Type B pancreatic cell (in vitro differentiated cells): ENCODE data around the gene LMOD3. TPM values are rescaled to one million over a fixed set of nuclear protein-coding genes. Genes with fewer than 3 reads are reported as not detected.

ENCODE experiments used
- DNase-seq: peaks from one replicate; pipeline ENCODE4 v3.0.0; 2021; ENCODE audit warnings: mixed read lengths; ENCODE audit not compliant: unreplicated experiment; ENCODE audit errors: extremely low spot score
- H3K27ac Mint-ChIP-seq: 2 replicates; pipeline ENCODE4 v1.8.0; 2021; ENCODE audit warnings: mild to moderate bottlenecking, mixed read lengths
- H3K27me3 Mint-ChIP-seq: 2 replicates; pipeline ENCODE4 v1.8.0; 2021; ENCODE audit warnings: mixed read lengths
- H3K36me3 Mint-ChIP-seq: 2 replicates; pipeline ENCODE4 v1.8.0; 2021; ENCODE audit warnings: mixed read lengths
- H3K4me1 Mint-ChIP-seq: one replicate; pipeline ENCODE4 v1.8.0; 2021; ENCODE audit warnings: mixed read lengths; ENCODE audit not compliant: unreplicated experiment
- H3K4me3 Mint-ChIP-seq: 2 replicates; pipeline ENCODE4 v1.8.0; 2021; ENCODE audit warnings: mild to moderate bottlenecking, mixed read lengths
- H3K9me3 Mint-ChIP-seq: 2 replicates; pipeline ENCODE4 v1.8.0; 2021; ENCODE audit warnings: mixed read lengths
- total RNA-seq: library from RNA; stranded (reverse); gene quantifications from 2 replicates; pipeline ENCODE4 v1.2.1, GENCODE V29; 2021; ENCODE audit warnings: low replicate concordance
- TF ChIP-seq, protein P1 (sequence below): fragments of 200-600 bp; sonication (generic); conservative IDR thresholded peaks from 2 replicates; pipeline ENCODE4 v1.5.0; 2021; ENCODE audit warnings: antibody characterized with exemption, mild to moderate bottlenecking

The LMOD3 gene
- total RNA-seq, 1 donor from 2014 or later, result 0.12 TPM

DNA sequence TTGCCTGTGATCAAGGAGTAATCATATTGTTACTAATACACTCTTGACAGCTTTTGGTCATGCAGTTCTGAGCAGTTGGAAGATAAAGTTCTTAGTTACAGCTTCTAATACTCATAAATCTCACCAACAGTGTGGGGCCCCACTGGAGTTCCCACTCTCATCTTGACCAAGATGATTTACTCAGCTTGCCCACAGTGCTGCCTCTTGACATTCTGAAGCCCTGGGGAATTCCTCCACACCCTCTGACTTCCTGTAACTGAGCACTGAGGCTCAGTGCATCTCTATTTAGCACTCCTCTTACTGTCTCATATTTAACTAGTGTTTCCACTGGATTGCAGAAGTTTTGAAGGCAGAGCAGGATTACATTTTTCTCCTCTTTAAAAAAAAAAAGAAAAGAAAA lies 39.6 kb downstream of the LMOD3 start:
- H3K9me3 Mint-ChIP-seq, result no peaks in the 10 kb centered on the region
- H3K27ac Mint-ChIP-seq, result peak overlapping the region; percentile 87
- no peaks in the 10 kb centered on the region for H3K36me3 Mint-ChIP-seq
- peak overlapping the region; percentile 71 for H3K4me3 Mint-ChIP-seq
- TF ChIP-seq, protein P1, sequence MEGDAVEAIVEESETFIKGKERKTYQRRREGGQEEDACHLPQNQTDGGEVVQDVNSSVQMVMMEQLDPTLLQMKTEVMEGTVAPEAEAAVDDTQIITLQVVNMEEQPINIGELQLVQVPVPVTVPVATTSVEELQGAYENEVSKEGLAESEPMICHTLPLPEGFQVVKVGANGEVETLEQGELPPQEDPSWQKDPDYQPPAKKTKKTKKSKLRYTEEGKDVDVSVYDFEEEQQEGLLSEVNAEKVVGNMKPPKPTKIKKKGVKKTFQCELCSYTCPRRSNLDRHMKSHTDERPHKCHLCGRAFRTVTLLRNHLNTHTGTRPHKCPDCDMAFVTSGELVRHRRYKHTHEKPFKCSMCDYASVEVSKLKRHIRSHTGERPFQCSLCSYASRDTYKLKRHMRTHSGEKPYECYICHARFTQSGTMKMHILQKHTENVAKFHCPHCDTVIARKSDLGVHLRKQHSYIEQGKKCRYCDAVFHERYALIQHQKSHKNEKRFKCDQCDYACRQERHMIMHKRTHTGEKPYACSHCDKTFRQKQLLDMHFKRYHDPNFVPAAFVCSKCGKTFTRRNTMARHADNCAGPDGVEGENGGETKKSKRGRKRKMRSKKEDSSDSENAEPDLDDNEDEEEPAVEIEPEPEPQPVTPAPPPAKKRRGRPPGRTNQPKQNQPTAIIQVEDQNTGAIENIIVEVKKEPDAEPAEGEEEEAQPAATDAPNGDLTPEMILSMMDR, result no peak
- H3K27me3 Mint-ChIP-seq, result no peaks in the 10 kb centered on the region
- peaks cover 53% of the 10 kb centered on the region for H3K4me1 Mint-ChIP-seq
- no peak for DNase-seq

DNA sequence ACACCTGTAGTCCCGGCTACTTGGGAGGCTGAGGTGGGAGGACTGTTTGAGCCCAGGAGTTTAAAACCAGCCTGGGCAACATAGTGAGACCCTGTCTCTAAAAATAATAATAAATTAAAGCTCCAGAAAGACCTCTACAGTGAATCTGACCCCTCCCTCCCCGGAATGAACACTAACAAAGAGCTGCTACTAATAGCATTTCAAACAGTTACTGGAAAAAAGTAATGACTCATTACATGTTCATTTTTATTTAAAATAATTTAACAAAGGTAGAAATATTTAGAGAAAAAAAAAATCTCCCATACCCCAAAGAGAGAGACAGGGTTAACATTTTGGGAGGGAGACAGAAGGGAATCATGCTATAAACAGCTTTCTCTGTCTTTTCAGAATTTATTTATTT lies 40.0 kb downstream of the LMOD3 start:
- H3K27me3 Mint-ChIP-seq, result no peaks in the 10 kb centered on the region
- H3K27ac Mint-ChIP-seq, result peak overlapping the region; percentile 87
- no peaks in the 10 kb centered on the region for H3K36me3 Mint-ChIP-seq
- no peak for DNase-seq
- H3K4me1 Mint-ChIP-seq, result peaks cover 57% of the 10 kb centered on the region
- no peaks in the 10 kb centered on the region for H3K9me3 Mint-ChIP-seq
- TF ChIP-seq, protein P1, result no peak
- no peak overlapping the region for H3K4me3 Mint-ChIP-seq

DNA sequence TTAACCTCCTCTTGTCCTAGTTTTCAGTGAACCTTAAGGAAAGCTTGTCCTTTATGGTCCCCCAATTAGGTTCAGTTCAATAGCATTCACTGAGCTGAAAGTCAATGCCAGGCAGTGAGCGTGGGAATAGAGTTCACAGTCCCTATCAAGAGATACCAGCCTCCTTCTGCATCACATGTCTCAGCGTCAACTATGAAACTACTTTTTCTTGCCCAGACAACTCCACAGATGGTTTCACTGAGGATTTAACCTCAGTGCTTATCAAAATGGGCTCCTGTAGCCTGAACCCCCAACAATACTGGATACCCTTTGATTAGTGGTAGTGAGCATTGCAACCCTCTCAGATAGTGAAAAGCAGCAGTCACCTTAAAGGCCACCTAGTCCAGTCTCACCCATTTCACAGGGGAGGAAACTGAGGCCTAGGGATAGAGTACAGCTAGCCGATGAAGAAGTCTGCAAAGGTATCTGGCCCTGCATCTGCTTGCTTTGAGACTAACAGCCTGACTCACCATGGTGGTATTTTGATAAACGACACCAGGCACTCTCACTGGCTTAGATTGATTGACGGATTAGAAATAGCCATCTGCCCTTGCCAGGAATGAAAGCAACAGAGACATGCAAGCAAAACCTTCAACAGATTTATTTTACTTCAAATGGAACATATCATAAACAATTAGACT lies 40.7 kb downstream of the LMOD3 start:
- TF ChIP-seq, protein P1, result no peak
- no peaks in the 10 kb centered on the region for H3K27me3 Mint-ChIP-seq
- peaks cover 60% of the 10 kb centered on the region for H3K4me1 Mint-ChIP-seq
- no peak for DNase-seq
- peak overlapping the region; percentile 46 for H3K27ac Mint-ChIP-seq
- no peaks in the 10 kb centered on the region for H3K36me3 Mint-ChIP-seq
- peak overlapping the region; percentile 79 for H3K4me3 Mint-ChIP-seq
- no peaks in the 10 kb centered on the region for H3K9me3 Mint-ChIP-seq

DNA sequence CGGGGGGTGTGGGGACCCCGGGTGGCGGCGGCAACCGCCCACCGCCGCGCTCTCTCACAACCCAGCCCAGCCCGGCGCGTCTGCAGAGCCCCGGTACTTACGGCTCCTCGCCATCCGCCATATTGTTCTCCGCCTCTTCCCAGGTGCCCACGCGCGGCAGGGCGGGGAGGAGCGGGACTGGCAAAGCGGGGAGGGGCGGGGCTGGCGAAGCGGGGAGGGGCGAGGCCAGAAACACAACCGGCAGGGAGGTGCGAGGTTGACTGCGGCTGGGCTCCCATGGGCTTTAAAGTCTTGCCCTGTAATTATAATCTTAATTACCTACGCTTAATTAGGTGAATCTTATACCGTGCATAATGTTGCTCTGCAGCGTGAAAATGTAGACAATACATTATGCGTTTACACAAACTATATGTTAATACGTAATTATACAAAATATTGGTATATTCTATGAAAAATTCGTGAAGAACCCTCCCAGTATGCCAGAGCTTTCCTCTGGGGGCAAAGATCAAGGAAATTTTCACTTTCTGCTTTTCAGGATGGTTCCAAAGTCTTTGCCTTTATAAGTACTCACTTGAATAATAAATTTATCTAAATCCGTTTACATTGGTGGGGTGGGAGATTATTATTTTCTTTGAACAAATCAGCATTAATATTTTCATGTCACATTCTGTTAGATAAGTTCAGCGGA lies 42.0 kb downstream of the LMOD3 start, which contains the start of gene UBA3:
TSS of gene UBA3 (minus strand) at position 133 of the 688 bp plus-strand sequence. CDS start at position 121, 12 bp downstream.
- Mint-ChIP-seq H3K27ac (peak within 1 kb of the TSS; percentile 64), H3K4me3 (peak within 1 kb of the TSS; percentile 89), H3K27me3 (no peaks in the 10 kb centered on the region), H3K36me3 (no peaks in the 10 kb centered on the region), H3K9me3 (no peaks in the 10 kb centered on the region), H3K4me1 (peaks cover 53% of the 10 kb centered on the region)
- peak; percentile 86 for DNase-seq
- TF ChIP-seq, protein P1, result peak; percentile 20

DNA sequence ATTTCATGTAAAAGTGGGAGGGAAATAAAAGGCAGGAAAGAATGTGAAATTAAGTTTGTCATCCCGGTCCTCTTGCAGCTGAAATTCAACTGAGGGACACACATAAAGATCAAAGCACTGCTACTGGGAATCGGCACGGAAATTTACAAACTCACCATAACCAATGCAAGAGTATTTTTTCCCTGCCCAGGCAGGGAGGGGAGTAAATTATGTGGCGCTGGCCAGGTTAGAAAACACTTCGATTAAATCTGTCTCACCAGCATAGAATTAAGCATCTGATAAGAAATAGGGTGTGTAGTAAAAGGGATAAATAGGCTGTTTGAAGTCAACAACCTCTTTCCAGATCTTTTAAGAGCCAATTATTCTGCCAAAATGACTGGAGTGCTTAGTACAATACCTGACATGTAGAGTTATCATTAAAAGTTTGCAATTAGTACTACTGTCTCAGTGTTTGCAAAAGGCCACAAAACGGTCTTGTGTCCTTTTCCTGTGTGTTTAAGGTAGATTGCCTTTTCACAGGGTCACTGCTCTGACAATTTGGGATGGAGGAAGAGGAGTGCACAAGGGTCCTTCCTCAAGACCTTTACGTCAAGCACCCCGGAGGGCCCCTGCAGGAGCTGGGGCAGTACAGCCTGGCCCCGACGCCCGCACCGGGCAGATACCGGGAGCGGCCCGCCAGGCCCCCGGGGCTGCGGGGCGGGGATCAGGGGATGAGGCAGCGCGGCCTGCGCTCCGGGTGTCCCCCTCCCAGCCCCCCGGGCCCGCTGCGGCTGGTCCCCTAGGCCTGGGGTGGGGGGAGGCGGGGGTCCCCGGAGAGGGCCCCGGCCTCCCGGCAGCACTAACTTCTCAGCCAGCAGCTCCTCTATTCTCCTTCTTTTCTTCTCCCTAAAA lies 42.9 kb downstream of the LMOD3 start:
- no peak for DNase-seq
- H3K27ac Mint-ChIP-seq, result peak overlapping the region; percentile 64

More for the DNA sequence above, 42.9 kb downstream of the LMOD3 start:
- Mint-ChIP-seq H3K36me3 (no peaks in the 10 kb centered on the region), H3K4me1 (peaks cover 50% of the 10 kb centered on the region), H3K4me3 (peak overlapping the region; percentile 89), H3K27me3 (no peaks in the 10 kb centered on the region), H3K9me3 (no peaks in the 10 kb centered on the region)
- TF ChIP-seq, protein P1, result no peak
